Stimulated activated CD4-positive, alpha-beta T cell treated with anti-CD3 and anti-CD28 coated beads, TNF-alpha, amount 100 ng/mL, for 48 hours (primary cell): Measurements from ENCODE around the gene G6PC1.

ENCODE experiments used
- DNase-seq, 3 donors: peaks; one replicate each; pipeline ENCODE4 v3.0.0-alpha.2; 2020; ENCODE audit warnings: low read depth in 3 of 3

The G6PC1 gene

GRCh38 chr17:42937712-42938596 lies 37.4 kb downstream of the G6PC1 start:
- DNase-seq: no peak

GRCh38 chr17:42944211-42944610 lies 43.6 kb downstream of the G6PC1 start:
- no peak for DNase-seq

- DNase-seq: no peak
Observed at GRCh38 chr17:42946812-42947211, 46.2 kb downstream of the G6PC1 start.

GRCh38 chr17:42950044-42950783 lies 49.6 kb downstream of the G6PC1 start:
- no peak for DNase-seq
